GM21528 (cell line): ENCODE data around the gene PROSER3.
"Not testable (repeated sequence)": the region's sequence is repeated elsewhere in the genome, so short reads cannot be mapped to it uniquely, and the experiment has no call there.

ENCODE experiments used
- ATAC-seq: cut with Tn5 transposase; IDR thresholded peaks from one replicate; pipeline ENCODE4 v1.9.1; 2021; ENCODE audit warnings: mild to moderate bottlenecking, moderate library complexity; ENCODE audit not compliant: unreplicated experiment, low FRiP score

Gene PROSER3

GRCh38 chr19:35751839-35752745, 5.9 kb upstream of the PROSER3 start:
- no peak for ATAC-seq

- no peak for ATAC-seq
These were observed 5.1 kb upstream of the PROSER3 start for GRCh38 chr19:35752746-35753350.

GRCh38 chr19:35753634-35754369, 4.2 kb upstream of the PROSER3 start:
- no peak for ATAC-seq

- no peak for ATAC-seq
These were observed 3.4 kb upstream of the PROSER3 start for GRCh38 chr19:35754370-35755130.

- ATAC-seq, result no peak
These were observed 2.8 kb upstream of the PROSER3 start for GRCh38 chr19:35755131-35755549.

GRCh38 chr19:35755550-35756376, 2.2 kb upstream of the PROSER3 start:
- ATAC-seq, result no peak

- ATAC-seq, result no peak
These were observed 1.4 kb upstream of the PROSER3 start, which contains the start of gene HSPB6 for GRCh38 chr19:35756377-35757230. Gene HSPB6 (minus strand): TSS chr19:35757029. CDS start chr19:35757008, 21 bp downstream.

- ATAC-seq, result peak; percentile 4
These were observed 686 bp upstream of the PROSER3 start for GRCh38 chr19:35757231-35757748.

GRCh38 chr19:35759697-35760096, 1.7 kb downstream of the PROSER3 start:
- ATAC-seq, result no peak

- ATAC-seq, result no peak
These were observed 2.9 kb downstream of the PROSER3 start for GRCh38 chr19:35760711-35761349.

GRCh38 chr19:35764432-35765315, 6.7 kb downstream of the PROSER3 start:
- ATAC-seq, result no peak

GRCh38 chr19:35766571-35767104, 8.7 kb downstream of the PROSER3 start:
- ATAC-seq, result no peak

- no peak for ATAC-seq
These were observed 9.5 kb downstream of the PROSER3 start for GRCh38 chr19:35767288-35768081.

- ATAC-seq, result no peak
These were observed 10.1 kb downstream of the PROSER3 start for GRCh38 chr19:35768082-35768421.

GRCh38 chr19:35772362-35772761, 14.4 kb downstream of the PROSER3 start:
- ATAC-seq, result not testable (repeated sequence)
